ENCODE measurements around the gene TRAPPC10. TPM values are rescaled to one million over a fixed set of nuclear protein-coding genes. Genes with fewer than 3 reads are reported as not detected.

TRAPPC10 gene
- polyA plus RNA-seq, 1 of the 3 experiments (the other 2 are of a cell fraction): 17.5 TPM

GRCh38 chr21:44003307-44003966, 8.7 kb upstream of the TRAPPC10 start:
- no peak overlapping the region for H3K27ac ChIP-seq (ENCODE audit: low read depth in 2 of 2, low read length in 1 of 2)
- H2AFZ ChIP-seq (ENCODE audit: low read depth): no peak overlapping the region
- ChIA-PET POLR2A (no interaction called here), CTCF (interaction anchor here (1.2 to 3.0 kb wide), 2 partner anchors 8 to 27 kb away, joined by 3 to 11 read pairs; partner anchors contain the start of gene TRAPPC10)
- no peak overlapping the region for H3K9ac ChIP-seq
- no peak for DNase-seq
- no peaks in the 10 kb centered on the region for H4K20me1 ChIP-seq (ENCODE audit: insufficient read depth)
- H3K4me3 ChIP-seq (ENCODE audit: low read depth in 2 of 2, low read length in 1 of 2): no peak overlapping the region
- H3K36me3 ChIP-seq (replicated peaks in 1 of 2; ENCODE audit: control insufficient read depth in 1 of 2, insufficient read depth in 2 of 2, low read length in 1 of 2): no peaks in the 10 kb centered on the region
- no peak overlapping the region for H3K4me2 ChIP-seq
- no peaks in the 10 kb centered on the region for H3K9me2 ChIP-seq
- H3K27me3 ChIP-seq (ENCODE audit: insufficient read depth): no peaks in the 10 kb centered on the region
- no peaks in the 10 kb centered on the region for H3K79me2 ChIP-seq (ENCODE audit: insufficient read depth)
- no peak for TF ChIP-seq RCOR1 (IDR thresholded peaks at IDR 0.05; ENCODE audit: low read length)
- TF ChIP-seq MEF2A (IDR thresholded peaks at IDR 0.05; ENCODE audit: borderline replicate concordance, low read depth): no peak
- TF ChIP-seq TAF1 (IDR thresholded peaks at IDR 0.05; ENCODE audit: borderline replicate concordance, low read depth, low read length): no peak
- TF ChIP-seq NRF1 (IDR thresholded peaks at IDR 0.05; ENCODE audit: low read depth, low read length): no peak
- no peak for TF ChIP-seq SMC3 (IDR thresholded peaks at IDR 0.05; ENCODE audit: low read depth, low read length)
- no peak for TF ChIP-seq CTCF (IDR thresholded peaks at IDR 0.05)
- no peak for TF ChIP-seq JUND (IDR thresholded peaks at IDR 0.05)
- no peak for TF ChIP-seq TCF12 (IDR thresholded peaks at IDR 0.05)
- TF ChIP-seq RAD21 (IDR thresholded peaks at IDR 0.05; ENCODE audit: low read length): no peak
- TF ChIP-seq SIN3A (IDR thresholded peaks at IDR 0.05; ENCODE audit: borderline replicate concordance, low read depth, low read length): no peak
- peaks cover 24% of the 10 kb centered on the region for H3F3A ChIP-seq (replicated peaks; ENCODE audit: insufficient read depth)
- WGBS (ENCODE audit: low lambda C conversion rate): 74% methylated on average over 5 of the region's 5 CpGs
- peaks cover 2 to 10% of the 10 kb centered on the region in 2 experiments; a peak in 3 of 4 replicates for H3K4me1 ChIP-seq (ENCODE audit: control insufficient read depth in 1 of 2, insufficient read depth in 2 of 2, low read depth in 1 of 2, low read length in 1 of 2)
- H3K9me3 ChIP-seq: no peaks in the 10 kb centered on the region

- no peak for DNase-seq
- Histone ChIP-seq H4K20me1 (ENCODE audit: insufficient read depth) (no peaks in the 10 kb centered on the region), H3K79me2 (ENCODE audit: insufficient read depth) (no peaks in the 10 kb centered on the region), H3K9ac (no peak overlapping the region), H3K27me3 (ENCODE audit: insufficient read depth) (no peaks in the 10 kb centered on the region), H3K4me3 (ENCODE audit: low read depth in 2 of 2, low read length in 1 of 2) (no peak overlapping the region), H2AFZ (ENCODE audit: low read depth) (no peak overlapping the region), H3K9me2 (no peaks in the 10 kb centered on the region), H3K9me3 (no peaks in the 10 kb centered on the region), H3K4me2 (no peak overlapping the region), H3K36me3 (replicated peaks in 1 of 2; ENCODE audit: control insufficient read depth in 1 of 2, insufficient read depth in 2 of 2, low read length in 1 of 2) (no peaks in the 10 kb centered on the region), H3K27ac (ENCODE audit: low read depth in 2 of 2, low read length in 1 of 2) (peak overlapping the region in 1 of 2 experiments; percentile 91; a peak in 1 of 4 replicates), H3K4me1 (ENCODE audit: control insufficient read depth in 1 of 2, insufficient read depth in 2 of 2, low read depth in 1 of 2, low read length in 1 of 2) (peaks cover 2 to 10% of the 10 kb centered on the region in 2 experiments; a peak in 3 of 4 replicates), H3F3A (replicated peaks; ENCODE audit: insufficient read depth) (peaks cover 26% of the 10 kb centered on the region)
- TF ChIP-seq GATA2 (CRISPR knock-in tag; IDR thresholded peaks at IDR 0.05) (no peak), USF1 (IDR thresholded peaks at IDR 0.05; ENCODE audit: borderline replicate concordance, low read depth) (no peak), TEAD4 (IDR thresholded peaks at IDR 0.05; ENCODE audit: borderline replicate concordance, insufficient read depth) (no peak), REST (IDR thresholded peaks at IDR 0.05; ENCODE audit: low read depth, low read length) (no peak), JUND (IDR thresholded peaks at IDR 0.05) (no peak), FOXM1 (IDR thresholded peaks at IDR 0.05; ENCODE audit: low read depth) (no peak)
- CTCF ChIA-PET: interaction anchor here (0.7 to 3.0 kb wide), 2 partner anchors 29 to 194 kb away, joined by 3 to 11 read pairs; no protein-coding TSS in a partner anchor
- POLR2A ChIA-PET: no interaction called here
- WGBS (ENCODE audit: low lambda C conversion rate): 96% methylated on average over 13 of the region's 13 CpGs
These were observed 7.0 kb upstream of the TRAPPC10 start for GRCh38 chr21:44005071-44005470.
